Superior temporal gyrus (tissue), 1 donor: Measurements from ENCODE around the gene ASIC1.
"Not testable (repeated sequence)": the region's sequence is repeated elsewhere in the genome, so short reads cannot be mapped to it uniquely, and the experiment has no call there.

Experiments
- DNase-seq: peaks from one replicate; pipeline ENCODE4 v3.0.0-alpha.2; 2016; ENCODE audit errors: extremely low spot score

ASIC1 gene

GRCh38 chr12:50061171-50061570 is 3.8 kb downstream of the ASIC1 start:
- DNase-seq: no peak

GRCh38 chr12:50061946-50062686 is 4.7 kb downstream of the ASIC1 start:
- DNase-seq: no peak

- no peak for DNase-seq
Observed at GRCh38 chr12:50062728-50063460, 5.5 kb downstream of the ASIC1 start.

GRCh38 chr12:50065726-50066310 is 8.4 kb downstream of the ASIC1 start:
- DNase-seq: no peak

- no peak for DNase-seq
Observed at GRCh38 chr12:50066402-50066801, 9.0 kb downstream of the ASIC1 start.

- no peak for DNase-seq
Observed at GRCh38 chr12:50069069-50069468, 11.7 kb downstream of the ASIC1 start.

GRCh38 chr12:50069539-50069938 is 12.1 kb downstream of the ASIC1 start:
- DNase-seq: no peak

- peak; percentile 88 for DNase-seq
Observed at GRCh38 chr12:50070314-50071060, 13.1 kb downstream of the ASIC1 start.

GRCh38 chr12:50072198-50072907 is 15.0 kb downstream of the ASIC1 start:
- DNase-seq: no peak

GRCh38 chr12:50073206-50073605 is 15.8 kb downstream of the ASIC1 start:
- DNase-seq: no peak

- no peak for DNase-seq
Observed at GRCh38 chr12:50073712-50074111, 16.3 kb downstream of the ASIC1 start.

GRCh38 chr12:50074936-50075807 is 17.8 kb downstream of the ASIC1 start:
- peak; percentile 88 for DNase-seq

GRCh38 chr12:50075808-50076170 is 18.4 kb downstream of the ASIC1 start:
- DNase-seq: no peak

- DNase-seq: no peak
Observed at GRCh38 chr12:50077099-50077498, 19.7 kb downstream of the ASIC1 start.

GRCh38 chr12:50078281-50078680 is 20.9 kb downstream of the ASIC1 start:
- DNase-seq: no peak

GRCh38 chr12:50079771-50080170 is 22.4 kb downstream of the ASIC1 start:
- no peak for DNase-seq

- no peak for DNase-seq
Observed at GRCh38 chr12:50081096-50081808, 23.9 kb downstream of the ASIC1 start.

- DNase-seq: no peak
Observed at GRCh38 chr12:50082644-50083043, 25.2 kb downstream of the ASIC1 start.

- no peak for DNase-seq
Observed at GRCh38 chr12:50083301-50083700, 25.9 kb downstream of the ASIC1 start.

GRCh38 chr12:50084409-50084774 is 27.0 kb downstream of the ASIC1 start:
- DNase-seq: not testable (repeated sequence)
